Measurements from ENCODE around the gene MMP15.
"Not testable (repeated sequence)": the region's sequence is repeated elsewhere in the genome, so short reads cannot be mapped to it uniquely, and the experiment has no call there.

MMP15 gene

GRCh38 chr16:58000706-58001676 lies 24.6 kb upstream of the MMP15 start, which contains the start of gene USB1:
USB1 (plus strand) TSS chr16:58001407; CDS start chr16:58001484, 77 bp downstream.
- DNase-seq (ENCODE audit: insufficient read length, low spot score) (peak; percentile 85), FAIRE-seq (no peak)
- TF ChIP-seq, protein P1, sequence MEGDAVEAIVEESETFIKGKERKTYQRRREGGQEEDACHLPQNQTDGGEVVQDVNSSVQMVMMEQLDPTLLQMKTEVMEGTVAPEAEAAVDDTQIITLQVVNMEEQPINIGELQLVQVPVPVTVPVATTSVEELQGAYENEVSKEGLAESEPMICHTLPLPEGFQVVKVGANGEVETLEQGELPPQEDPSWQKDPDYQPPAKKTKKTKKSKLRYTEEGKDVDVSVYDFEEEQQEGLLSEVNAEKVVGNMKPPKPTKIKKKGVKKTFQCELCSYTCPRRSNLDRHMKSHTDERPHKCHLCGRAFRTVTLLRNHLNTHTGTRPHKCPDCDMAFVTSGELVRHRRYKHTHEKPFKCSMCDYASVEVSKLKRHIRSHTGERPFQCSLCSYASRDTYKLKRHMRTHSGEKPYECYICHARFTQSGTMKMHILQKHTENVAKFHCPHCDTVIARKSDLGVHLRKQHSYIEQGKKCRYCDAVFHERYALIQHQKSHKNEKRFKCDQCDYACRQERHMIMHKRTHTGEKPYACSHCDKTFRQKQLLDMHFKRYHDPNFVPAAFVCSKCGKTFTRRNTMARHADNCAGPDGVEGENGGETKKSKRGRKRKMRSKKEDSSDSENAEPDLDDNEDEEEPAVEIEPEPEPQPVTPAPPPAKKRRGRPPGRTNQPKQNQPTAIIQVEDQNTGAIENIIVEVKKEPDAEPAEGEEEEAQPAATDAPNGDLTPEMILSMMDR (IDR thresholded peaks at IDR 0.05; ENCODE audit: insufficient read depth, missing control alignments), result peak; percentile 39

DNA sequence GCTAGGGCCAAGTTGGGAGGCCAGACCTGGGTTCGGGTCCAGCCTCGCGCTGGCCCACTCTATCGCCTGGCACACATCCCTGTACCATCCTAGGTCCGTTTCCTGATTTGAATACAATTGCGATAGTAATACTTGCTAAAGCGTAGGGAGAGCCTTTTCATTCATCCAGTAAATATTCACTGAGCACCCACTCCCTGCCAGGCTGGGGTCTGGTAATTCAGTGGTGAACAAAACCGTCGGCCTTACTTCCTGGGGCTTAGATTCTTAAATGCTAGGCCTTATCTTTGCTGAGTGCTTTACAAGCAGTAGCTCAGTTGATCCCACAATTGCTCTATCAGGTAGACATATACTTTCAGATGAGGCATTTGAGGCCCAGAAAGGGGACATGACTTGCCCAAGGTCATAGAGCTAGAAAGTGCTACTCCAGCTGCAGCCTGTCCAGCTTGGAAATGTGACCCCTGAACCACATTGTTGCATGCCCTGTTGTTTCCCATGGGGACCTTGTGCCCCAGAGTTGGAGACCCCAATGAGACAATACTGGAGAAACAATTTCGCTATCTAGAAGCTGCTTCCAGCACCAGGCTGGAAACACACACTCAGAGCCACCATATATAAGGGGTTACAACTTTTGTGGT lies 23.7 kb upstream of the MMP15 start:
- FAIRE-seq (no peak), DNase-seq (ENCODE audit: insufficient read length, low spot score) (no peak)
- TF ChIP-seq, protein P1 (IDR thresholded peaks at IDR 0.05; ENCODE audit: insufficient read depth, missing control alignments), result no peak

DNA sequence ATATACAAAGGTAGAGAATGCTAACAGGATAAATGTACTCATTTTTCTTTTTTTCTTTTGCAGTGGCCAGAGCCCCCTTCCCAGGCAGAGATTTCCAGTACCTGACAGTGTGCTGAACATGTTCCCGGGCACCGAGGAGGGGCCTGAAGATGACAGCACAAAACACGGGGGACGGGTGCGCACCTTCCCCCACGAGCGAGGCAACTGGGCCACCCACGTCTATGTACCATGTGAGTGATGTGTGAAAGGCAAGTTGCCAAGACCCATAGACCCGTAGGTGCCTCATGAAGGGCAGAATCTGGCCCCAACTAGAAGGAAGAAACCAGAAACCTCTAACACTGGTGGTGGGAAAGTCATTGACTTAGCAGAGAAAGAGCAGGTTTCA lies 23.1 kb upstream of the MMP15 start:
- DNase-seq (ENCODE audit: insufficient read length, low spot score) (no peak), FAIRE-seq (no peak)
- TF ChIP-seq, protein P1 (IDR thresholded peaks at IDR 0.05; ENCODE audit: insufficient read depth, missing control alignments), result no peak

DNA sequence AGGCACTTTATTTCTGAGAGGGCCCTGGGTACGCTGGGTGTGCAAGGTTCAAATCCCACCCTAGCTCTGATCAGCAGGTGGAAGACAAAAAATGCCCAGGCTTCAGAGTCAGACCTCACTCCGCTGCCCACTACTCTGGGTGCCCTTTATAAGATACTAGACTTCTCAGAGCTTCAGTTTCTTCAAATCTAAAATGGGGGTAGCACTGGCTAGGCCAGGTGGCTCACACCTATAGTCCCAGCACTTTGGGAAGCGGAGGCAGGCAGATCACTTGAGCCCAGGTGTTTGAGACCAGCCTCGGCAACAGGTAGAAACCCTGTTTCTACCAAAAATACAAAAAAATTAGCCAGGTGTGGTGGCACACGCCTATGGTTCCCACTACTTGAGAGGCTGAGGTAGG lies 22.6 kb upstream of the MMP15 start:
- TF ChIP-seq, protein P1 (IDR thresholded peaks at IDR 0.05; ENCODE audit: insufficient read depth, missing control alignments), result no peak
- DNase-seq (ENCODE audit: insufficient read length, low spot score) (no peak), FAIRE-seq (no peak)

DNA sequence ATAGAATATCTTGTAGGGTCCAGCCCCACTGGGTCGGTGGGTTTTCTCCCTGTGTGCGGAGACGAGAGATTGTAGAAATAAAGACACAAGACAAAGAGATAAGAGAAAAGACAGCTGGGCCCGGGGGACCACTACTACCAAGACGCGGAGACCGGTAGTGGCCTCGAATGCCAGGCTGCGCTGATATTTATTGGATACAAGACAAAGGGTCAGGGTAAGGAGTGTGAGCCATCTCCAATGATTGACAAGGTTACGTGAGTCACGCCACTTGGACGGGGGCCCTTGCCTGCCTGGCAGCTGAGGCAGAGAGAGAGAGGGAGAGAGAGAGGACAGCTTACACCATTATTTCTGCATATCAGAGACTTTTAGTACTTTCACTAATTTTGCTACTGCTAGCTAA lies 20.8 kb upstream of the MMP15 start:
- FAIRE-seq; DNase-seq (ENCODE audit: insufficient read length, low spot score): not testable (repeated sequence)

GRCh38 chr16:58009856-58010416 lies 15.6 kb upstream of the MMP15 start:
- TF ChIP-seq, protein P1 (IDR thresholded peaks at IDR 0.05; ENCODE audit: insufficient read depth, missing control alignments), result no peak
- no peak for FAIRE-seq

DNA sequence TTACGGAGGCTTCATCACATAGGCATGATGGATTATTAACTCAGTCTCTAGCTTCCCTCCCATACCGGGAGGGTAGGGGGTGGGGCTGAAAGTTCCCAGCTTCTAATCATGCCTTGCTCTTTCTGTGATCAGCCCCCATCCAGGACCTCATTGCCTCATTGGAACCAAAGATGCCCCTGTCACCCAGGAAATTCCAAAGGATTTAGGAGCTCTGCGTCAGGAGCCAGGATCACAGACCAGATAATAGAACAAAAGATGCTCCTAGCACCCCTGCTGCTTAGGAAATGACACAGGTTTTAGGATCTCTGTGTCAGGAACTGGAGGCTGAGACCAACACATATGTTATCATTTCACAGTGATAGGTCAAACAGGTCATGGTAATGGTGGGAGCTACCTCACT lies 14.7 kb upstream of the MMP15 start:
- TF ChIP-seq, protein P1 (IDR thresholded peaks at IDR 0.05; ENCODE audit: insufficient read depth, missing control alignments), result no peak
- DNase-seq (ENCODE audit: insufficient read length, low spot score) (no peak), FAIRE-seq (no peak)

More at GRCh38 chr16:58009856-58010416, 15.6 kb upstream of the MMP15 start:
- DNase-seq (ENCODE audit: insufficient read length, low spot score), result no peak
